GM18867 (cell line): Measurements from ENCODE around the gene NES.
"Not testable (repeated sequence)": the region's sequence is repeated elsewhere in the genome, so short reads cannot be mapped to it uniquely, and the experiment has no call there.

Experiments used
- ATAC-seq: cut with Tn5 transposase; IDR thresholded peaks from one replicate; pipeline ENCODE4 v1.9.1; 2021; ENCODE audit warnings: mild to moderate bottlenecking, moderate library complexity; ENCODE audit not compliant: unreplicated experiment

Gene NES

DNA sequence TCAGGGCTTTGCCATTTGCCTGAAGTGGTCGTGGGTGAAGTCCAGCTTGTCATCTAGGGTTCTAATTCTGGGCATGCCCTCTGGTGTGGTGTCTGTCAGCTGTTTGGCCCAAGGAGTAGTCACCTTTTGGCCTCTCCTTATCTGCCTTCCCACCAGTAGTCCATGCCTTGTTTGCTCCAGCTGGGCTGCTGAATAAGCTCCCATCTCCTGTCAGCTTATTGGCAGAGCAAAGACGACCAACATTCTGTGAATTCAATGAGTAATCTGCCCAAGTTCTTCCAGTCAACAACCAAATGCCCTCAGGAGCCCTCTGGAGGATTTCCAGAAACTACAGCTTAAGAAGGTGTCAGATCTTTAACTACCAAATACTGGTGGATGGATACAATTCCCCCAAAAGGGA lies 28.3 kb downstream of the NES start:
- no peak for ATAC-seq

DNA sequence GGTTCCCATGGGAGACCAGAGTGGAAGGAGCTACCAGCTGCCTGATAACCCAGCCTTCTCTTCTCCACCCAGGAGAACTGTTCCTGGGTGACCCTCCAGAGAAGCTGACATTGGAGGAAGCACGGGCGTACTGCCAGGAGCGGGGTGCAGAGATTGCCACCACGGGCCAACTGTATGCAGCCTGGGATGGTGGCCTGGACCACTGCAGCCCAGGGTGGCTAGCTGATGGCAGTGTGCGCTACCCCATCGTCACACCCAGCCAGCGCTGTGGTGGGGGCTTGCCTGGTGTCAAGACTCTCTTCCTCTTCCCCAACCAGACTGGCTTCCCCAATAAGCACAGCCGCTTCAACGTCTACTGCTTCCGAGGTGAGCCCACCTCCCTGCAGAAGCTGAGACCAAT lies 28.7 kb downstream of the NES start:
- ATAC-seq, result no peak

DNA sequence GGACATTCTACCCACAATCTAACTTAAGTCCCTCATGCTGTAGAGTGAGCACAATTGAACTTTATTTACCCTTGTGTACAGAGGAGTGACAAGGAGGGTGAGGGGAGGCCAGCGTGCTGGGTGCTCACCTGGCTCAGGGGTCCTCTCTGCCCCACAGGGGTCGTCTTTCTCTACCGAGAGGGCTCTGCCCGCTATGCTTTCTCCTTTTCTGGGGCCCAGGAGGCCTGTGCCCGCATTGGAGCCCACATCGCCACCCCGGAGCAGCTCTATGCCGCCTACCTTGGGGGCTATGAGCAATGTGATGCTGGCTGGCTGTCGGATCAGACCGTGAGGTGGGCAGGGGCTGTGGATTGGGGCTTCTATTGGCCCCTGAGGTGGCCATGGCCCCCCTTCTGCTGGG lies 29.9 kb downstream of the NES start:
- ATAC-seq, result no peak

DNA sequence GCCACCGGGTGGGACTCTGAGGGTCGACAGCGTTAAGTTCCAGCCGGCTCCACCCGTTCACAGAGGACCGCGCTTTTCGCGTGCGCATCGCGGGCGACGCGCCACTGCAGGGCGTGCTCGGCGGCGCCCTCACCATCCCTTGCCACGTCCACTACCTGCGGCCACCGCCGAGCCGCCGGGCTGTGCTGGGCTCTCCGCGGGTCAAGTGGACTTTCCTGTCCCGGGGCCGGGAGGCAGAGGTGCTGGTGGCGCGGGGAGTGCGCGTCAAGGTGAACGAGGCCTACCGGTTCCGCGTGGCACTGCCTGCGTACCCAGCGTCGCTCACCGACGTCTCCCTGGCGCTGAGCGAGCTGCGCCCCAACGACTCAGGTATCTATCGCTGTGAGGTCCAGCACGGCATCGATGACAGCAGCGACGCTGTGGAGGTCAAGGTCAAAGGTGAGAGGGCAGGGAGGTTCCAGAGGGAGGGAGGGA lies 30.4 kb downstream of the NES start:
- ATAC-seq, result no peak

DNA sequence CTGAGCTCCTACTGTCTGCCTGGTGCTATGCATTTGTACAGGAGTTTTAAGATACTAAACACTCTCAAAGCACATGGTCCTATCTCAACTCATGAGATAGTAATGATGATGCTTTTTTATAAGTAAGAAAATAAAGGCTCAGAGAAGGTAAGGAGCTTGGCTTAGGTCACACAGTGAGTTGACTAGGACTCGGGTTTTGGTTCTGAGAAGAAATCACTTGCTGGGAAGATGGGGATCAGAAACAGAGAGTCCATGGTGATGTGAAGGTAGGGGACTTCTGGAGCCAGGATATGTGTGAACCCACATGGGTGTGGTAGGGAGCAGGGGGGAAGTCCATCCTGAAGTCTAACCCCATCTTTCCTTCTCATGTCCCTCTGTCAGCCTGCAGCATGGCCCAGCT lies 31.5 kb downstream of the NES start:
- no peak for ATAC-seq

DNA sequence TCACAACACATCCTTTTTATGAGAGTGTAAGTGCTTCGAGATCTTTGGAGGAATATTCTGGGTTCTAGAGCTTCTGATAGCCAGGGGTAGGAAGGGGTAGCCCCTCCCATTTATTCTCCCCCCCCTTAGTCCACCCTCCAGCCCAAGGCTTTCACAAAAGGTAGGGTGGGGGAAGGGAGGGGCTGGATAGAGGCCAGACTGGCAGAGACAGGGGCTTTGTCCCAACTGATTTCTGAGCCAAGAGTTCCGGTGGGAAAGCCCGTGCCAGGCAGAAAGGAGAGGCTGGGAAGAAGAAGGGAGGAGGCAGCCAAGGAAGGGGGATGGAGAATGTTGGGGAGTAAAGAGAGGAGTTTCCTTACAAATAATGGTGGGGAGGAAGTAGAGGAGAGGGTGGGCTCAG lies 32.2 kb downstream of the NES start:
- no peak for ATAC-seq

DNA sequence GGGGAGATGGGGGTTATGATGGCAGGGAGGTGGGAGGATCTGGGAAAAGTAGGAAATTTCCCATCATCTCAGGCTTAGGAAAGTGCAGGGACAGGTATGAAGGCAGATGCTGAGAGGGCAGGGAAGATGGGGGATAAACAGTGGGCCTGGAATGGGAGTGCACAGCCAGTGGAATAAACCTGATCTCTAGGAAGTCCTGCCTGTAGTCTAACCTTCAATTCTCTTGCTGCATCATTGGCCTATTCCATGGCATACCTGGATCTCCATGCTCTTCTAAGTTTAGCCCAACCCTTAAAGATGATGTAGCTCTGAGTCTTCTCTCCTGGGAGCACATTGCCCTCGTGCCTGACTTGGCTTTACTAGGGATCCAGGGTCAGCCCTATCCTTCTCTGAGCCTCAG lies 32.6 kb downstream of the NES start:
- no peak for ATAC-seq

DNA sequence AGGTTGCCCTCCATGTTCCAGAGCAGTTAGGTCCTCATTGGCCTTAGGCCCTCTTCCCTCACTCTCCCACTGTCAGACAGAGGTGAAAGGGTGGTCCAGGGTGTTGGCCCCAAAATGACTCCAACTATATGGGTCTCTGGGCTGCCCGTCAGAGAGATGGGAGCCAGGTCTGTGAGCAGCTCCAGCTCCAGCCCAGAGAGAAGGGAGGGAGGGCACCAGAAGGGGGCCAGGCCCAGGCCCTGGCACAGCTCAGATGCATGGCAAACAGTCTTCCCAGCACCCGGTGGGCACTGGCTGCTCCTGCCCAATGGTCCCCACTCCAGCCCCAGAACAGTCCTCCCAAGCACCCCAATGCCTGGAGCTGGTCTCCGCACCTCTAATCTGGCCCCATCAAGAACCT lies 33.1 kb downstream of the NES start:
- ATAC-seq, result no peak

DNA sequence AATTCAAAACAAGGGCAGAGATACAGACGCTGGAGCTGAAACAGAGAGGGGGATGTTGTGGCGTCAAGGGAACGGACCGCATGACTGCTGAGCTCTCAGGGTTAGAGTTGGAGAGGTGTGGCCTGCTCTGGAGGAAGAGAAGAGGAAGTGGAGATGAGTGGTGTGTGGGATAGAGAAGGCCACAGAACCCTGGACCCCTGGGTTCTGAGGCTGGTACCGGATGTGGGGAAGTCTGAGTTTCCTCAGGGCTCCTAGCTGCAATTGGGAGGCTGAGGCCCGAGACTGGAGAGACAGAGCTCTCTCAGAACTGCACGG lies 33.5 kb downstream of the NES start:
- no peak for ATAC-seq

DNA sequence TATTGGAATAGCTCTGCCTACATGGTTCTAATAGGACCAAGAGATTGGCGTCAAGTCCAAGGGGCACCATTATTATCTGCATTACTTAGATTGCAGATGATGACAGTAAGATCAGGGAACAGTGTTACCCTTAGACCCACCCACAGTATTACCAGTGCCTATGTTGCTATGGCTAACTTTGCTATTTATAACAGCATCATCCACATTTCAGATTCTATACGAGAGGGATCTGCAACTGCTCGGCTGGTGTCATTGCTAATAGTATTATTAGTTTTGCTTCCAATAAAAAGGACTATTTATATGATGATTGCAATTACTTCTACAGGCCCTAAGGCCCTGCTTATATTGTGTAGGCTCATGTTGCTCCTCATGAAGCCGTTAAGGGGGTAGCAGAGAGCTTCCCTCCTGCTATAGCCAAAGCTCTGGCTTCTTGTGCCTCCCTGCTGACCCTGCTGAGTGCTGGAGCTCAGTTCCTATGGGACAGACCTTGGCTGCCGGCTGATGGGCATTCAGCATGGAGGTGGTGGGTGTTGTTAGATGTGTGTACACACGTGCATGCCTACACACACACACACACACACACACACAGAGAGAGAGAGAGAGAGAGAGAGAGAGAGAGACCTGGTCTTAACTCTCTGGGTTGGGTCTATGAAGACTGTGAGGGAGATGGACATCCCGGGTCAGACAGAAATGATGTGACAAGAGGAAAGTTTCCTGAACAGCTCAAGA lies 34.0 kb downstream of the NES start:
- ATAC-seq, result no peak

DNA sequence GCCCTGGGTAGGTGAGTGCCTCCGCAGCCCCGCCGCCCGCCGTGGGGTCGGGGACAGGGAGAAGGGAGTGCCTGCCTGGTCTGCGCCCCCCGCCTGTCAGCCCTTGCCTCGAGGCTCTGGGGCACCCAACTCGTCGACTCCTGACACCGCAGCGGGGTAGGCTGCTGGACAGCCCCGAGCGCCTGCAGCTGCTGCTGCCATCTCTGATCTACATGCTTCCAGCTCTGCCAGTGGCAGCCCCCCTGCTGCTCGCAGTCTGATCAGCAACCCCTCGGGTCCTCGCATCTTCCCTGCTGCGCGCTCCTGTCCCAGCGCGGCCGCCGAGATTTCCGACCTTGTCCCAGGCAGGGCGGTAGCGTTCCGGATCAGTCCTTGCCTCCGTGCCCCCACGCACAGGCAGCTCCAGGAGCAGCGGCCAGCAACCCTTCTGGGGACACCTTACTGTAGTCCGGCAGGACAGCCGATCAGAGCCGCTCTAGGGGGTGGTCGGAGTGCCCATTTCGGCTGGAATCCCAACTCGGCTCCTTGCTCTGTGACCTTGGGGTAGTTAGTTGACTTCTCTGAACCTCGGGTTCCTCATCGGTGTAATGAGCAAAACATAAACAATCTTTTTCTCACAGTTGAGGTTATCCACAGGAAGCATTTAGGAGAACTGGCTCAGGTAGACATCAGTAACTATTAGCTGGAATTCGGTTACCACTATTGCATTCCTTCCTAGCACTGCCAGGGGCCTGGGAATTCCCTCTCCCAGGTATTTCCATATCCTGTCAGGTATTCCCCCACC lies 34.8 kb downstream of the NES start:
- ATAC-seq, result no peak

DNA sequence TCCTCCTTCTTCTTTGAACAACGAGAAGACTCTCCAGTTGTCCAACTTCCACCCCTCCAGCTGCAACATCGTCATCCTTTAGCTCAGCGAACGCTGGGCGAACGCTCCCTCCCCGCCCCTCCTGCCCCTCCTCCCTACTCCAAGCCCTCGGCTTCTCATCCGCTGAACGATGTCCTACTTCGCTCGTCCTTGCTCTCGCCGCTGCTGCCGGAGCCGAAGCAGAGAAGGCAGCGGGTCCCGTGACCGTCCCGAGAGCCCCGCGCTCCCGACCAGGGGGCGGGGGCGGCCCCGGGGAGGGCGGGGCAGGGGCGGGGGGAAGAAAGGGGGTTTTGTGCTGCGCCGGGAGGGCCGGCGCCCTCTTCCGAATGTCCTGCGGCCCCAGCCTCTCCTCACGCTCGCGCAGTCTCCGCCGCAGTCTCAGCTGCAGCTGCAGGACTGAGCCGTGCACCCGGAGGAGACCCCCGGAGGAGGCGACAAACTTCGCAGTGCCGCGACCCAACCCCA lies 35.4 kb downstream of the NES start, which contains the start of gene BCAN:
Gene BCAN, plus strand, starts transcription at position 357 of the 504 bp plus-strand sequence. CDS start 3,938 bp downstream, outside the sequence.
- no peak for ATAC-seq

DNA sequence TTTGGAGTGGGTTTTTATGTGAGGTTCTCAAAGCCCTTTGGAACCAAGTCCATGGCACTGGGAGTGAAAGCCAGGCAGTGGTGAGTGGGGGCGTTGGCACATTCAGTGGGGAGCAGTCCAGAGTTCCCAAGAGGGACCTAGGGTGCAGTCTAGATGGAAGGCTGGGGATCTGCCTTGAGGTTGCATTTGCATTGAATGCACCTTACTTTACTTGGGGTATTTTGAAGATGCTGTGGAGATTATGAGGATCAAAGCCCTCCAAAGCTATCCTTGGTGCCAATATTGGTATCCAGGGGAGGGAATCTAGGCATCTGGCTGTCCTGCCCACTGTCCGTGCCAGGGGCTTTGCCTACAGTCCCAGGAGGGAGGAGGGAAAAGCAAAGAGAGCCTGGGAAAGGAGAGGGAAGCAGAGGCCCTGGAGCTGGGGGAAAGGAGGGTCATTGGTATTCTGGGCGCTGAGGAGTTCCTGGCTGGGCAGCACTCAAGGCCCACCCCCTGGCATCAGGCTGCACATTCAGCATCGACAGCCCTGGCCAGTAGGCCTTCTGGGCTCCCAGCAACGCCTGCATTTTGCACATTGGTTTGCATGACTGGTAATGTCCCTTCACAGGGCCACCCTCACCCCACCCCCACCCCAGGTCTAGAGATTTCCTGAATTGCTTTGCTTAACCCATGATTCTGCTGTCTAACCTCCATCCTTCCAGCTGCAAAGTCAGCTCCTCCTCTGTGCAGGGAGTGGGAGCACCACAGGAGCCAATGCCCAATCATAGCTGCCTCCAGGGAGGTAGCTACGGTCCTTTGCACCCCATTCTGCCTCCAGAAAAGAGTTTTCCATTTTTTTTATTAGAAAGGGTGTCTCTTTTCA lies 36.1 kb downstream of the NES start:
- ATAC-seq, result no peak

DNA sequence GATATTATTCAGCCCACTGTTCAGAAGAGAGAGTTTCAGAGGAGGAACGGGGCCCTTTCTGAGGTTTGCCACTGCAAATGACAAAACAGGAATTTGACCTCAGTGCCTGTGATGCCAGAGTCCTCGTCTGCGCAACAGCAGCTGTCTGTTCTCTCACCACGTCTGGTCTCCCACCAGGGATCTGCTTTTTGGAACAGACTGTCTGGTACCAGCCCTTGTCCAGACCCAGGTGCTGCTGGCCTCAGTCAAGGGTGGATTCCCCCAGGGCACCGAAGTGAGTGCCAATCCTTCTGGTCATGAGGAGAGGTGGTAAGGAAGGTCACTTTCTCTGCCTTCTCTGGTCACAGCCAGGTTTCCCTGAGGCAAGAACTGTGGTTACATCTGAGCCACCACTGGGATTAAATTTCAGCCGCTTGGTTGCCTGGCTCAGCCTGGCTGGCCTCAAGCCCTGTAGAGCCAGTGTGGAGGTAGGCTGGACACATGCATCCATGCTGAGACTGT lies 37.6 kb downstream of the NES start:
- no peak for ATAC-seq

DNA sequence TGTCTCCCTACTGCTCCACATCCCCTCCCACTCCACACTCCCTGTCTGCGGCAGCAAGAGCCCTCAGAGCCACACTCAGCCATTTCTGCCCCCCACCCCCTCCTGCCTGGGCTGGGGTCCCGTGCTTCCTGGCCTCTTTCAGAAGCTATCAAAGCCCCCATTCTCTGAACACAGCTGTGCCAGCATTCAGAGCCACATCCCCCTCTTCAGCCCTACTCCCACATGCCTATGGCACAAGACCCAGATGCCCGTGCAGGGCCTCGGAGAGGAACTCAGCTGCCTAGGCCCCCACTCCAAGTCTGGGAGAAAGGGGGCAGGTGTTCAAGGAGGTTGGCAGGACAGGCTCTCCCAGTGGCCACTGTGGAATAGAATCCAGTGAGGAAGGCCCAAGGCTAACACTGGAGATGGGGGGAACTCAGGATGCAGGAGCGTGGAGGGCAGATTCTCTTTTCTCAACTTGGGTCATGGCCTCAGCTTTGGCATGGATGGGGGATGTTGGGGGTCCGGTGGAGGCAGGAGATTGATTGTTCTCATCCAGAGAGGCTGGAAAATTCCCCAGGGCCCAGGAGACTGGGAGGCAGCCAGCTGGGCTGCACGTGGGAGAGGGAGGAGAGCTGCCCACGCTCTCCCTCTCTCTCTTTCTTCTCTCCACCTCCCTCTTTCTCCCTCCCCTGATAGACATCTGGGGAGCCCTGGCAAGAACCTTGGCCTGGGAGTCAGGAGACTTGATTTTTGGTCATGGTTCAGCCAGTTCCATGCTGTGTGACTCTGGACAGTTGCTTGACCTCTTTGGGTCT lies 38.8 kb downstream of the NES start:
- no peak for ATAC-seq

DNA sequence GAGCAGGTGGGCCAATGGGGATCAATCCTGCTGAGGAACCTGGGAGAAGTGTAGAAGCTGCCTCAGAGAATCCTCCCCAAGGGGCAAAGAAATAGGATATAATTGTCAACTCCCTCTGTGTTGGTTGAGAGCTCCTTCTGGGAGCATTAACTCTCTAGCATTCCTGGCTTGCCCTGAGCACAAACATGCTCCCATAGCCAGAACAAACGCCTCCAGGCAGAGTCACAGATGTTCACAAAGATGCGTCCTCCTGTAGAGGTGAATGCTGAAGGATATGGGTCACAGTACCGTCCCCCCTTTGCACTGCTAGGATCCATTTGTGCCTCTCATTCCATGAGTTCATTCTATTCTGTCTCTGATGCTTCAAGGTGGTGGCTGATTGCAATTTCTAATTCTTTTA lies 44.9 kb downstream of the NES start:
- no peak for ATAC-seq

DNA sequence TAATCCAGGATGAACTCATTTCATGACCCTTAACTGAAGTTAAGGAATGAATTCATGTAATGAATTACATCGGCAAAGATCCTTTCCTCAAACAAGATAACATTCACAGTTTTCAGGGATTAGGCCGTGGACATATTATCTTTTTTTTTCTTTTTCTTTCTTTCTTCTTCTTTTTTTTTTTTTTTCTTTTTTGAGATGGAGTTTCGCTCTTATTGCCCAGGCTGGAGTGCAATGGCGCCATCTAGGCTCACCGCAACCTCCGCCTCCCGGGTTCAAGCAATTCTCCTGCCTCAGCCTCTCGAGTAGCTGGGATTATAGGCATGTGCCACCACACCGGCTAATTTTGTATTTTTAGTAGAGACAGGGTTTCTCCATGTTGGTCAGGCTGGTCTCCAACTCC lies 46.1 kb downstream of the NES start:
- ATAC-seq, result not testable (repeated sequence)

DNA sequence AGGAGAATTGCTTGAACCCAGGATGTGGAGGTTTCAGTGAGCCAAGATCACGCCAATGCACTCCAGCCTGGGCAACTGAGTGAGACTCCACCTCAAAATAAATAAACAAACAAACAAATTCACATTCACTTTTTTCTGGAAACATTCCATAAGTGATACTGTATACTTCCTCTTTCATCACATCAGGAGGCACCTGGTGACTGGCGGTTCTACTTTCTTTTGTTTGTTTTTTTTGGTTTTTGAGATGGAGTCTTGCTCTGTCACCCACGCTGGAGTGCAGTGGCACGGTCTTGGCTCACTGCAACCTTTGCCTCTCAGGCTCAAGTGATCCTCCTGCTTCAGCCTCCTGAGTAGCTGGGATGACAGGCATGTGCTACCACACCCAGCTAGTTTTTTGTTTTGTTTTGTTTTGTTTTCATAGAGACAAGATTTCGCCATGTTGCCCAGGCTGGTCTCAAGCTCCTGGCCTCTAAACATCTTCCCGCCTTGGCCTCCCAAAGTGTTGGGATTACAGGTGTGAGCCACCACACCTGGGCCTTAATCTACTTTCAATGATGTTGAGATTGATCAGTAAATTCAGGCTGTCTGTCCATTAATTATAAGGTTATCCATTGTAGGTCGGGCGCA lies 47.3 kb downstream of the NES start:
- no peak for ATAC-seq

DNA sequence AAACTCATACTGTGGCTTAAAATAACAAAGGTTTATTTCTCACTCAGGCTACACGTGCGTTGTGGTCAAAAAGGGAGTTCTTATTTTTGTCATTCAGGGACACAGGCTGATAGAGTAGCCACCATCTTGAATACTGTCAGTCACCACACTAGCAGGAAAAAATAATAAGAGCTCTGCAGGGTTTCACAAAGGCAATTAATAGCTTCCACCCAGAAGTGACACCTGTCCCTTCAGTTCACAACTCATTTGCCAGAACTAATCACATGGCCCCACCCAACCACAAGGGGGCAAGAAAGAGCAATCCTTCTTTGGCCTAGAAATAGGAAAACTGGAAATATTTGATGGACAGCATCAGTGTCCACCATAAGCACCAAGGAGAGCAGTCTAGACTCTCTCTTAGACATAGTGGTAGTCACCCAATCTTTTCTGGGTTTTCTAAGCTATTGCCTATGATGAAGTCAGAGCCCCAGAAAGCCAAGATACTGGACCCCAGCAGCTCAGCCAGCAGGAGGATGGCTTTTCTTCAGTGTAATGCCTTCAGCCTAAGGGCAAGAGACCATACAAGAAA lies 49.8 kb downstream of the NES start:
- ATAC-seq, result no peak

DNA sequence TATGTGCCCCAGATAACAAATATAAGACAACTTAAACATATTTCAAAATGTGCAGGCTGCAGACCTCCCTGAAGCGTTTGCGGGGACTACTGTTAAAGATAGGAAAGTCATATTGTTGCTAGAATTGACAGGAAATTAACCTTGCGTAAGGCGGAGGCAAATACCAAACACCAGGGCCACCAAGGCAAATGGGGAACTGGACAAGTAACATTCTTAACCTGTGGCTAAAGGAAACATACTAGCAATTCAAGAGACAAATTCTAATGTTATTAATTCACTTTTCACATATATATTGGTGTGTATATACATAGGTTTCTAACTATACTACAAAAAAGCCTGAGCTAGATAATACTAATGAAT lies 51.1 kb downstream of the NES start:
- no peak for ATAC-seq
